ENCODE measurements around the gene HS2ST1.

GRCh38 chr1:87106144-87106543 is 191.7 kb downstream of the HS2ST1 start:
- TF ChIP-seq CTCF (optimal IDR thresholded peaks at IDR 0.05 in 1 of 3, IDR thresholded peaks at IDR 0.05 in 1 of 3, conservative IDR thresholded peaks at IDR 0.05 in 1 of 3; ENCODE audit: extremely low read depth in 1 of 3, insufficient read depth in 2 of 3, low read length in 3 of 3) (no peak), EZH2 (IDR thresholded peaks at IDR 0.05; ENCODE audit: low read length) (no peak)

Data from keratinocyte (primary cell).